Esophagus (tissue), 2 donors: ENCODE results near the gene VPREB1. TPM values are rescaled to one million over a fixed set of nuclear protein-coding genes. Genes with fewer than 3 reads are reported as not detected.
"Not testable (repeated sequence)": the region's sequence is repeated elsewhere in the genome, so short reads cannot be mapped to it uniquely, and the experiment has no call there.

Experiments
- H3K27ac ChIP-seq, 2 donors: one replicate each; pipeline ENCODE4 v1.5.1; 2013; ENCODE audit warnings: low read depth in 2 of 2, mild to moderate bottlenecking in 2 of 2, inconsistent platforms in 1 of 2, low read length in 1 of 2, moderate library complexity in 1 of 2
- H3K27me3 ChIP-seq, 2 donors: one replicate each; pipeline ENCODE4 v1.6.1; 2013; ENCODE audit warnings: low read length in 2 of 2, control low read depth in 1 of 2, mild to moderate bottlenecking in 1 of 2; ENCODE audit not compliant: insufficient read depth in 2 of 2, control insufficient read depth in 1 of 2
- H3K36me3 ChIP-seq, 2 donors: one replicate each; pipeline ENCODE4 v1.6.1; 2013; ENCODE audit warnings: low read length in 1 of 2; ENCODE audit not compliant: control insufficient read depth in 2 of 2, insufficient read depth in 2 of 2
- H3K4me1 ChIP-seq, 2 donors: one replicate each; pipeline ENCODE4 v1.6.1; 2013; ENCODE audit warnings: low read length in 1 of 2; ENCODE audit not compliant: control insufficient read depth in 2 of 2, insufficient read depth in 2 of 2
- H3K4me3 ChIP-seq, 2 donors: one replicate each; pipeline ENCODE4 v1.5.1; 2013; ENCODE audit warnings: low read length in 2 of 2, mild to moderate bottlenecking in 2 of 2, low read depth in 1 of 2, moderate library complexity in 1 of 2
- H3K9me3 ChIP-seq, 2 donors: one replicate each; pipeline ENCODE4 v1.6.1; 2013; ENCODE audit warnings: mild to moderate bottlenecking in 2 of 2, low read depth in 1 of 2, low read length in 1 of 2, moderate library complexity in 1 of 2; ENCODE audit not compliant: control insufficient read depth in 2 of 2, insufficient read depth in 1 of 2
- WGBS, 2 donors: extraction: QIAGEN DNeasy Blood & Tissue Kit; methylation state at CpG; one replicate each; pipeline ENCODE4 v1.1.7; 2013; 5-methylcytosine and 5-hydroxymethylcytosine counted together
- polyA plus RNA-seq, 2 donors: library from polyadenylated mRNA; stranded (reverse); fragments of 200-250 nt; gene quantifications; one replicate each; pipeline ENCODE4 v1.2.3, GENCODE V29; 2013
- donor health status: healthy with polysubstance abuse.
- donor health status: Bipolar disorder and iron deficiency.

Gene VPREB1
- polyA plus RNA-seq, 2 donors: not detected

DNA sequence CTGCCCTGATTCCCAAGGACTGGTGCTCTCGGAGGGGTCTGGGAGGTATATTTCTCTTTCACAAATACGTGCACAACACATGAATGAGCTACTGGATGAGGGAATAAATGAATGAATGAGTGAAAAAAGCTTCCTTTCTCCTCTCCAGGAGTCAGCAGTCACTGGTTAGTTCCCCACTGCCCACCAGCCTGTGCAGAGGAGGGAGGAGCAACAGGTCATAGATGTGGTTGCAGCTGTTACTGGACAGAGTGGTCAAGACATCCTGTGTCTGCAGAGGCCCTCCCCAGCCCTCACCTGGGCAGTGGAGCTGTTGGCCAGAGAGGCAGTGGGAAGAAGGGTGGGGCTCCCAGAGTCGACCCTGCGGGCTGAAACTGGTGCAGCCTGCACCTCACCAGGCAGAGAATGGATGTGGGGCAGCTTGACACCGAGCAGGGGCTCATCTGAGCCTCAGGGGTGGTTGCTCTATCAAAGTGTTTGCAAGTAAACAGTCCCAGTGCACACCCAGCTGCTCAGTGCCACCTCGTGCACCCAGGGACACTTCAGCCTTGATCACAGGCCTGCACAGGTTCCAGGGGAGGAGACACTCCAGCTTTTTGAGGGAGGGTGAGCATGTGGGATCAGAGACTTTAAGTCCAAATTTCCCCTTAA, 1.4 kb upstream of the VPREB1 start:
- Histone ChIP-seq H3K4me1 (no peaks in the 10 kb centered on the region), H3K36me3 (no peaks in the 10 kb centered on the region), H3K27ac (no peak overlapping the region), H3K27me3 (no peaks in the 10 kb centered on the region), H3K4me3 (no peak overlapping the region), H3K9me3 (no peaks in the 10 kb centered on the region)
- WGBS, 2 donors: 40 to 50% methylated on average over 6 of the region's 6 CpGs

DNA sequence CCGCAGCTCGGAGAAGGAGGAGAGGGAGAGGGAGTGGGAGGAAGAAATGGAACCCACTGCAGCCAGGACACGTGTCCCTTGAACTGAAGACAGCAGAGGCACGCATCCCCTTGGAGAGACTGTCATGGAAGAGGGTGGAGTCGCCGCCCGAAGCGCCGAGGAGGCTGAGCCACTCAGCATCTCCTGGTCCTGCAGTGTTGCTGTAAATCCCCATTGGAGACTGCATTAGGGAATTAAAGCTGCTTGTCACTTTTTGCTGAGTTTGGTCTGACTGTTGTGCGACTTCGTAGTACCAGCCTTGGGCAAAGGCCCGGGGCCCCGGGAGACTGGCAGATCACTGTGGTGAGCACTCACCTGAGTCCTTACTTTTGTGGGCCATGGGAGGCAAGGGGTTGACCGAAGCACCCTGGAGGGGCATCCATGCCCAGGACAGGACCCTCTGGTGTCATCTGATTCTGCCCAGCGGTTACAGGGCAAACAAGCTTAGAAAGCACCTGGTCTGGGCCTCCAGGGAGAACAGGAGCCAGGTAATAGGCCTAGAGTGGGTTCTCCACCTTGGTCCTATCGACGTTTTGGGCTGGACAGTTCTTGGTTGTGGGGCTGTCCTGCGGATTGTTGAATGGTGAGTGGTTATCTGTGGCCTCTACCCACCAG, 797 bp downstream of the VPREB1 start:
- H3K4me3 ChIP-seq: no peak overlapping the region
- no peak overlapping the region for H3K27ac ChIP-seq
- no peaks in the 10 kb centered on the region for H3K4me1 ChIP-seq
- H3K27me3 ChIP-seq: no peaks in the 10 kb centered on the region
- 81 to 82% methylated on average over 18 of the region's 18 CpGs for WGBS, 2 donors
- no peaks in the 10 kb centered on the region for H3K9me3 ChIP-seq
- H3K36me3 ChIP-seq: no peaks in the 10 kb centered on the region

DNA sequence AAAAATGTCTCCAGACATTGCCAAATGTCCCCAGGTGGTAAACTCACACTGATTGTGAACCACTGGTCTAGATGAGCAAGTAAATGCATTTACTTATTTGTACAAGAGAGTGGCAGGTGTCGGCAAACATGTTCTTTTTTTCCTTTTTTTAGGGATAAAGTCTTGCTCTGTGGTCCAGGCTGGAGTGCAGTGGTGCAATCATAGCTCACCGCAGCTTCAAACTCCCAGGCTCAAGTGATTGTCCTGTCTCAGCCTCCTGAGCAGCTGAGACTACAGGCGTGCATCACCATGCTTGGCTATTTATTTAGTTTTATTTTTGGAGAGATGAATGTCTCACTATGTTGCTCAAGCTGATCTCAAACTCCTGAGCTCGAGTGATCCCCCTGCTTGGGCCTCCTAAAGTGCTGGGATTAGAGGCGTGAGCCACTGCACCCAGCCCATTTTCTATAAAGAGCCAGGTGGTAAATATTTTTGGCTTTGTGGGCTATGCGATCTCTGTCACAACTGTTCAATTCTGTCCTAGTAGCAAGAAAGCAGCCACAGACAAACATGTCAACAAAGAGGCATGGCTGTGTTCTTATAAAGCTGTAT, 1.4 kb downstream of the VPREB1 start:
- Histone ChIP-seq H3K27me3 (no peaks in the 10 kb centered on the region), H3K9me3 (no peaks in the 10 kb centered on the region), H3K36me3 (no peaks in the 10 kb centered on the region), H3K4me1 (no peaks in the 10 kb centered on the region), H3K27ac (no peak overlapping the region), H3K4me3 (no peak overlapping the region)
- WGBS, 2 donors: 66 to 68% methylated on average over 6 of the region's 6 CpGs

DNA sequence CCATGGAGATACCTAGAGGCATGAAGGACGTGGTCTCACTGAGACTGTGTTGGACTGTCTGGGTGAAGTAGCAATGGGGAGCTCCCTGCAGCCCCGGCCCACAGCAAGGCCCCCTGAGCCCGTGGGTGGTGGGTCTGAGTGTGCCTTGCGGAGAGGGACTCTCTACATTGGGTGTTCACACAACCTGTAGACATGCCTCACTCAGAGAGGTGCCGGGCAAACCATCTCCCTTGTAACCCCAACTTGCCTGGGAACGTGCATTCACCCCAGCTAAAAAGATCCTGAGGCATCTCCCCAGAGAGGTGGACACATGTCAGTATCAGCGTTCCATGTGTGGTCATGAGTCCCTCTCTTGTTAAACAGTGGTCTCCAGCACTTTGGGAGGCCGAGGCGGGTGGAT, 2.1 kb downstream of the VPREB1 start:
- Histone ChIP-seq H3K4me1 (no peaks in the 10 kb centered on the region), H3K4me3 (no peak overlapping the region), H3K27me3 (no peaks in the 10 kb centered on the region), H3K36me3 (no peaks in the 10 kb centered on the region), H3K27ac (no peak overlapping the region), H3K9me3 (no peaks in the 10 kb centered on the region)
- WGBS, 2 donors: 71 to 77% methylated on average over 9 of the region's 9 CpGs

DNA sequence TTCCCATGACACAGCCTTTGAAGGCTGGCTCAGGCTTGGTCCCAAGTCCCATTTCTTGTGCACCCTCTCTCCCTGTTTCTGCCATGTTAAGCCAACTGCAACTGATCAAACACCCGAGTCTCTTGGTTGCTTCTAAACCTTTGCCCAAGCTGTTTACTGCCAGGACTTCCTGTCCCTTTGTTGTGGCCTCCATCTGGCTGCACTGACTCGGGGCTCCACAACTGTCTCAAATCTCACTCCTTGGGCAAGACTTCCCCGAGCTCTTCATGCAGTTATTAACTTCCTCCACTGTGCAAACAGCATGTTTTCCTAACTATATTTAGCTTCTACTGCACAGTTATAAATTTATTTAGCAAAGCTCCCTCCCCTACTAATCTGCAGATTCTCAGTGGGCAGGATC, 4.3 kb downstream of the VPREB1 start:
- Histone ChIP-seq H3K36me3 (no peaks in the 10 kb centered on the region), H3K4me3 (no peak overlapping the region), H3K9me3 (no peaks in the 10 kb centered on the region), H3K27me3 (no peaks in the 10 kb centered on the region), H3K27ac (no peak overlapping the region), H3K4me1 (no peaks in the 10 kb centered on the region)
- WGBS, 2 donors: 13 to 15% methylated on average over 3 of the region's 3 CpGs

DNA sequence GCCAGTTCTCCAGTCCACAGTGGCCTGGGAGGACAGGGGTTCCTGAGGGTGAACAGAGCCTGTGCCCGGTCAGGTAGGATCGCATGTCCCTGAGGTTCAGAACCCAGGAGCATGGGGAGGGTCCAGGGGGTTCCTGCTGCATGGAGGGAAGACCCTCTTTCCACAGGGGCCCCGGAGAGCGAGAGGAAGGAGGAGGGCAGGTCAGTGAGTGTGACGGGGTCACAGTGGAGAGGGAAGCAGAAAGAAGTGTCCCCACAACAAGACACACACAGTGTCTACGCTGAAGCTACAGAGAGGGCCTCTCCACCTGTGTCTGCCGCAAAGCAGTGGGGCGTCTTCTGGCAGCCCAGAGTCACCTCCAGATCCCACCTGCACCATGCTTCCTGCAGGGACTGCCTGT, 6.1 kb downstream of the VPREB1 start:
- not testable (repeated sequence) for H3K9me3 ChIP-seq, H3K27ac ChIP-seq, H3K4me1 ChIP-seq, H3K4me3 ChIP-seq, H3K27me3 ChIP-seq, H3K36me3 ChIP-seq
- 85 to 91% methylated on average over 7 to 8 of the region's 8 CpGs for WGBS, 2 donors

DNA sequence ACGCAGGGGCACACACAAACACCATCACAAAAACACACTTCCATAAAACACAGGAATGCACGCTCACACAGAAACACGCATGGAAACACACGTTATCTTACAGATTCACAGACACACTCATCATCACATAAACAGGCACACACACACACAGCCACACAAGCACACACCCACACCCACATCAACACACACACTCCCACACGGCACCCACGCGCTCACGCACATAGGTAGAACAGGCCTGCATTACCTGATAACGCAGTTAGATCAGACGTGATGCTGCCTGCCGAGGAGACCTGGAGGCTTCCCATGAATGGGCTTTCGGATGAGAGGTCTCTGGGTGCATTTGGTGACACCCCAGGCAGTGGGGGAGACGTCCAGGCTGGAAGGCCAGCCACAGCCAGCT, 11.5 kb downstream of the VPREB1 start:
- not testable (repeated sequence) for H3K27ac ChIP-seq, H3K9me3 ChIP-seq, H3K36me3 ChIP-seq, H3K4me1 ChIP-seq, H3K4me3 ChIP-seq, H3K27me3 ChIP-seq
- WGBS, 2 donors: 76 to 78% methylated on average over 13 of the region's 13 CpGs

DNA sequence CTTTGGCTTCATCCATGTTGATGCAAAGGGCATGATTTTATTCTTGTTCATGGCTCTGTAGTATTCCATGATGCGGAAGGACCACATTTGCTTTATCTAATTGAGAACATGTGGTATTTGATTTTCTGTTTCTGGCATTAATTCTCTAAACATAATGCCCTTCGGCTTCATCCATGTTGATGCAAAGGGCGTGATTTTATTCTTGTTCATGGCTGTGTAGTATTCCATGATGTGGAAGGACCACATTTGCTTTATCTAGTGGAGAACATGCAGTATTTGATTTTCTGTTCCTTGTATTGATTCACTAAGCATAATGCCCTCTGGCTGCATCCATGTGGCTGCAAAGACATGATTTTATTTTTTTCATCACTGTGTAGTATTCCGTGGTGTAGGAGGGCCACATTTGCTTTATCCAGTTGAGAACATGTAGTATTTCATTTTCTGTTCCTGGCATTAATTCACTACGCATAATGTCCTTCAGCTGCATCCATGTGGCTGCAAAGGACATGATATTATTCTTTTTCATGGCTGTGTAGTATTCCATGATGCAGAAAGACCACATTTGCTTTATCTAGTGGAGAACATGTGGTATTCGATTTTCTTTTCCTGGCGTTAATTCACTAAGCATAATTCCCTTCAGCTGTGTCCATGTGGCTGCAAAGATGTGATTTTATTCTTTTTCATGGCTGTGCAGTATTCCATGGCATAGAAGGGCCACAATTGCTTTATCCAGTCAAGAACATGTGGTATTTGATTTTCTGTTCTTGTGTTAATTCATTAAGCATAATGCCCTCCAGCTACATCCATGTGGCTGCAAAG, 14.2 kb downstream of the VPREB1 start:
- H3K4me3 ChIP-seq, H3K9me3 ChIP-seq, H3K27ac ChIP-seq, H3K36me3 ChIP-seq, H3K4me1 ChIP-seq, H3K27me3 ChIP-seq: not testable (repeated sequence)
- WGBS, 2 donors: 83 to 95% methylated on average over 7 of the region's 7 CpGs

DNA sequence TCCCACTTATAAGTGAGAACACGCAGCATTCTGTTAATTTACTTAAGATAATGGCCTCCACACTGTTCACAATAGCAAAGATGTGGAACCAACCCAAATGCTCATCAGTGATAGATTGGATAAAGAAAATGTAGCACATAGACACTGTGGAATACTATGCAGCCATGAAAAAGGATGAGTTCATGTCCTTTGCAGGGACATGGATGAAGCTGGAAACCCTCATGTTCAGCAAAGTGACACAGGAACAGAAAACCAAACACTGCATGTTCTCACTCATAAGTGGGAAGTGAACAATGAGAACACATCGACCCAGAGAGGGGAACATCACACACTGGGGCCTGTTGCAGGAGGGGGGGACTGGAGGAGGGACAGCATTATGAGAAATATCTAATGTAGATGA, 15.6 kb downstream of the VPREB1 start:
- H3K9me3 ChIP-seq, H3K27ac ChIP-seq, H3K4me3 ChIP-seq, H3K27me3 ChIP-seq, H3K36me3 ChIP-seq, H3K4me1 ChIP-seq: not testable (repeated sequence)
- 89 to 90% methylated on average over 2 of the region's 2 CpGs for WGBS, 2 donors
